Loucy (cell line): ENCODE data around the gene MED13.

Experiments
- H2AFZ ChIP-seq: fragments of 200-600 bp; sonication (generic); 2 replicates; pipeline ENCODE4 v1.6.0; 2016; ENCODE audit warnings: antibody characterized with exemption, mild to moderate bottlenecking, low read length, moderate library complexity
- H3F3A ChIP-seq: fragments of 200-600 bp; 2 replicates; pipeline ENCODE4 v1.6.0; 2016; ENCODE audit warnings: antibody characterized with exemption, low read depth, mild to moderate bottlenecking
- H3K27me3 ChIP-seq: fragments of 200-600 bp; sonication (generic); 2 replicates; pipeline ENCODE4 v1.6.1; 2014; ENCODE audit warnings: low read length, mild to moderate bottlenecking; ENCODE audit not compliant: insufficient read depth, poor library complexity, severe bottlenecking
- H3K36me3 ChIP-seq: fragments of 200-600 bp; sonication (generic); 2 replicates; pipeline ENCODE4 v1.6.1; 2016; ENCODE audit warnings: low read length; ENCODE audit not compliant: insufficient read depth
- H3K4me1 ChIP-seq: fragments of 200-600 bp; sonication (generic); 2 replicates; pipeline ENCODE4 v1.5.1; 2014; ENCODE audit warnings: low read length, mild to moderate bottlenecking; ENCODE audit not compliant: insufficient read depth, poor library complexity, severe bottlenecking
- H3K4me2 ChIP-seq: fragments of 200-600 bp; sonication (generic); 2 replicates; pipeline ENCODE4 v1.6.0; 2014; ENCODE audit warnings: antibody characterized with exemption, low read length, low read depth, mild to moderate bottlenecking; ENCODE audit not compliant: poor library complexity, severe bottlenecking
- H3K4me3 ChIP-seq: fragments of 200-600 bp; sonication (generic); 2 replicates; pipeline ENCODE4 v1.5.1; 2014; ENCODE audit warnings: low read length, mild to moderate bottlenecking, mixed read lengths; ENCODE audit not compliant: poor library complexity, severe bottlenecking
- H3K79me2 ChIP-seq: fragments of 200-600 bp; sonication (generic); 2 replicates; pipeline ENCODE4 v1.6.1; 2014; ENCODE audit warnings: low read length; ENCODE audit not compliant: insufficient read depth
- H3K9ac ChIP-seq: fragments of 200-600 bp; sonication (generic); 2 replicates; pipeline ENCODE4 v1.6.0; 2014; ENCODE audit warnings: mild to moderate bottlenecking, low read depth, low read length, moderate library complexity; ENCODE audit not compliant: poor library complexity, severe bottlenecking
- H3K9me2 ChIP-seq: fragments of 200-600 bp; sonication (generic); replicated peaks from 2 replicates; pipeline ENCODE4 v1.6.1; 2016; ENCODE audit warnings: low read depth, low read length, mixed read lengths
- H3K9me3 ChIP-seq: fragments of 200-600 bp; sonication (generic); 2 replicates; pipeline ENCODE4 v1.6.1; 2014; ENCODE audit warnings: mild to moderate bottlenecking, antibody characterized with exemption, low read length, low read depth; ENCODE audit not compliant: insufficient read depth
- H4K20me1 ChIP-seq: fragments of 200-600 bp; sonication (generic); 2 replicates; pipeline ENCODE4 v1.6.0; 2014; ENCODE audit warnings: antibody characterized with exemption, low read length, mild to moderate bottlenecking; ENCODE audit not compliant: insufficient read depth, poor library complexity, severe bottlenecking
- EZH2phosphoT487 ChIP-seq: fragments of 200-600 bp; IDR thresholded peaks from 2 replicates; pipeline ENCODE4 v1.6.1; 2018; ENCODE audit warnings: antibody characterized with exemption, mild to moderate bottlenecking, moderate library complexity, borderline replicate concordance
- TF ChIP-seq, protein P1 (sequence below): fragments of 200-600 bp; sonication (generic); conservative IDR thresholded peaks from 2 replicates; pipeline ENCODE4 v1.5.1; 2014; ENCODE audit warnings: mild to moderate bottlenecking, antibody characterized with exemption, low read length

Gene MED13

GRCh38 chr17:62045517-62045916, 19.6 kb downstream of the MED13 start:
- Histone ChIP-seq H3K9me3 (no peaks in the 10 kb centered on the region), H3K9me2 (no peaks in the 10 kb centered on the region), H3K4me2 (no peak overlapping the region), H3K4me1 (peaks cover 18% of the 10 kb centered on the region), H2AFZ (no peak overlapping the region), H3K79me2 (peaks cover 81% of the 10 kb centered on the region), H3F3A (no peaks in the 10 kb centered on the region), H3K9ac (no peak overlapping the region), H4K20me1 (peaks cover 72% of the 10 kb centered on the region), H3K4me3 (no peak overlapping the region), H3K27me3 (no peaks in the 10 kb centered on the region), H3K36me3 (peaks cover 80% of the 10 kb centered on the region)
- TF ChIP-seq EZH2phosphoT487: no peak
- TF ChIP-seq, protein P1, sequence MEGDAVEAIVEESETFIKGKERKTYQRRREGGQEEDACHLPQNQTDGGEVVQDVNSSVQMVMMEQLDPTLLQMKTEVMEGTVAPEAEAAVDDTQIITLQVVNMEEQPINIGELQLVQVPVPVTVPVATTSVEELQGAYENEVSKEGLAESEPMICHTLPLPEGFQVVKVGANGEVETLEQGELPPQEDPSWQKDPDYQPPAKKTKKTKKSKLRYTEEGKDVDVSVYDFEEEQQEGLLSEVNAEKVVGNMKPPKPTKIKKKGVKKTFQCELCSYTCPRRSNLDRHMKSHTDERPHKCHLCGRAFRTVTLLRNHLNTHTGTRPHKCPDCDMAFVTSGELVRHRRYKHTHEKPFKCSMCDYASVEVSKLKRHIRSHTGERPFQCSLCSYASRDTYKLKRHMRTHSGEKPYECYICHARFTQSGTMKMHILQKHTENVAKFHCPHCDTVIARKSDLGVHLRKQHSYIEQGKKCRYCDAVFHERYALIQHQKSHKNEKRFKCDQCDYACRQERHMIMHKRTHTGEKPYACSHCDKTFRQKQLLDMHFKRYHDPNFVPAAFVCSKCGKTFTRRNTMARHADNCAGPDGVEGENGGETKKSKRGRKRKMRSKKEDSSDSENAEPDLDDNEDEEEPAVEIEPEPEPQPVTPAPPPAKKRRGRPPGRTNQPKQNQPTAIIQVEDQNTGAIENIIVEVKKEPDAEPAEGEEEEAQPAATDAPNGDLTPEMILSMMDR: no peak

DNA sequence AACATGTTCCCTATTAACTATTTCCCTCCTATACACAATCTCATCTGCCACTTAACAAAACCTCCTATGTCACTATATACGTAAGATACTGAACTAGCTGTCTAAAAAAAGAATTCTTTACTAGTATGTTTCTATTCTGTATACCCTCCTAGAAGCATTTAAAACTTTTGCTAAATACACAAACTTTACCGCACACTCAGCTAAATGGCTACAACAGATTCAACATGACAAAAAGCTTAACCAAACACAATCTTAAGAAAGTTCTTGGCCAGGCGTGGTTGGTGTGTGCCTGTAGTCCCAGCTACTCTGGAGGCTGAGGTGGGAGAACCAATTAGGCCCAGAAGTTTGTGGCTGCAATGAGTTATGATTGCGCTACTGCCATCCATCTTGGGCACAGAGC, 20.0 kb downstream of the MED13 start:
- Histone ChIP-seq H3K79me2 (peaks cover 81% of the 10 kb centered on the region), H3K4me2 (no peak overlapping the region), H3K36me3 (peaks cover 81% of the 10 kb centered on the region), H3K4me1 (peaks cover 18% of the 10 kb centered on the region), H3K27me3 (no peaks in the 10 kb centered on the region), H3K4me3 (no peak overlapping the region), H3K9me3 (no peaks in the 10 kb centered on the region), H3K9me2 (no peaks in the 10 kb centered on the region), H4K20me1 (peaks cover 76% of the 10 kb centered on the region), H3F3A (no peaks in the 10 kb centered on the region), H3K9ac (no peak overlapping the region), H2AFZ (no peak overlapping the region)
- no peak for TF ChIP-seq EZH2phosphoT487
- TF ChIP-seq, protein P1: no peak

GRCh38 chr17:62043602-62044001, 21.5 kb downstream of the MED13 start:
- no peak overlapping the region for H2AFZ ChIP-seq
- H3K9ac ChIP-seq: no peak overlapping the region
- no peaks in the 10 kb centered on the region for H3F3A ChIP-seq
- peaks cover 80% of the 10 kb centered on the region for H3K36me3 ChIP-seq
- no peaks in the 10 kb centered on the region for H3K9me2 ChIP-seq
- no peaks in the 10 kb centered on the region for H3K27me3 ChIP-seq
- H3K4me1 ChIP-seq: peaks cover 18% of the 10 kb centered on the region
- H3K79me2 ChIP-seq: peaks cover 82% of the 10 kb centered on the region
- H3K4me2 ChIP-seq: no peak overlapping the region
- no peaks in the 10 kb centered on the region for H3K9me3 ChIP-seq
- TF ChIP-seq EZH2phosphoT487: no peak
- TF ChIP-seq, protein P1: no peak
- no peak overlapping the region for H3K4me3 ChIP-seq
- H4K20me1 ChIP-seq: peaks cover 74% of the 10 kb centered on the region
